GM18505 (cell line): ENCODE results near the gene SMAD6.

Source experiments
- ATAC-seq: cut with Tn5 transposase; IDR thresholded peaks from one replicate; pipeline ENCODE4 v1.9.1; 2021; ENCODE audit not compliant: unreplicated experiment
- POLR2A ChIP-seq: IDR thresholded peaks from 4 replicates; pipeline ENCODE4 v1.6.1; 2011; ENCODE audit warnings: borderline replicate concordance; ENCODE audit not compliant: insufficient read depth, insufficient read length; ENCODE audit errors: extremely low read depth

SMAD6 gene

DNA sequence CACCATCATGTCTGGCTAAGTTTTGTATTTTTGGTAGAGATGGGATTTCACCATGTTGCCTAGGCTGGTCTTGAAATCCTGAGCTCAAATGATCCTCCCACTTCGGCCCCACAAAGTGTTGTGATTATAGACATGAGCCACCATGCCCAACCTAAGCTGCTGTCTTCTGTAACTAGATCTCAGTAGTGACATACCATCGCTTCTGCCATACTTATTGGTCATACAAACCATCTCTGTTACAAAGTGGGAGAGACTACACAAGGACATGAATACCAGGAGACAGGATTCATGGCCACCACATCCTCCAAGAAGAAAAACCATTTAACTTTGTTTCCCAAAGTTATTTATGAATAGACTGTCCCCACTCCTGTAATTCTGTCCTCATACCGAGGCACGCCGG lies 81.3 kb downstream of the SMAD6 start:
- TF ChIP-seq POLR2A = no peak
- no peak for ATAC-seq

DNA sequence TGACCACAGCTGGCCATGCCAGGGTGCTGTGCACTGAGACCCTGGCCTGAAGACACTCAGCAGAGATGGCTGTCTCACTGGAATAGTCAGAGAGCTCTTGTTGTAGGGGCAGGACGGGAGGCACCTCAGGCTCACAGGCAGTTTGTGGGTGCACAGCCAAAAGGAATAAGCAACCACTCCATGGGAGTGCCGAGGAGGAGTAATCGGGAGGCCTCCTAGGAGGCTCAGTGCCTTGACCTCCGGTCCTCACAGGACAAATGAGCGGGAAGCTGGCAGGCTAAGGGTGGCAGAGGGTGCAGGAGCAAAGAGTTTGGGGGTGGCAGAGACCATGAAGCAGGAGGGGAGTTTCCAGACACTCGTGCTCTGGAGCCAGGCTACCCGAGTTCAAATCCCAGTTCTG lies 81.7 kb downstream of the SMAD6 start:
- TF ChIP-seq POLR2A = no peak

DNA sequence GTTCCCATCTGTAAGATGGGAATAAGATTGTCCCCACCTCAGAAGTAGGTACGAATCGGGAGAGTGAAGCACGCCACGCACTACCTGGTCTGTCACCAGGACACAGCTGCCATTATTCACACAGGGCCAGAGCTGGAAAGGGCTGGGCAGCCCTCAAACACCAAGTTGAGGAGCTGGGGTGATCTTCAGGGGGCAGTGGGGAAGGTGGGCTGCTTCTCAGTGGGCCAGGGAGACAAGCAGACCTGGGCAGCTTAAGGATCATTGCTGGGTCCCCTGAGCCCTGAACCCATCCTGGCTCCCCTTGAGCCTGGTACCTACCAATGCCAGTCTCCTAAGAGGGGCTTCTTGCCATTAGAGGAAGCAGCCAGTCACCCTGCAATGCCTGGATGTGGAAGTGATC lies 82.1 kb downstream of the SMAD6 start:
- TF ChIP-seq POLR2A = no peak
- no peak for ATAC-seq

More for the DNA sequence above, 81.7 kb downstream of the SMAD6 start:
- no peak for ATAC-seq

DNA sequence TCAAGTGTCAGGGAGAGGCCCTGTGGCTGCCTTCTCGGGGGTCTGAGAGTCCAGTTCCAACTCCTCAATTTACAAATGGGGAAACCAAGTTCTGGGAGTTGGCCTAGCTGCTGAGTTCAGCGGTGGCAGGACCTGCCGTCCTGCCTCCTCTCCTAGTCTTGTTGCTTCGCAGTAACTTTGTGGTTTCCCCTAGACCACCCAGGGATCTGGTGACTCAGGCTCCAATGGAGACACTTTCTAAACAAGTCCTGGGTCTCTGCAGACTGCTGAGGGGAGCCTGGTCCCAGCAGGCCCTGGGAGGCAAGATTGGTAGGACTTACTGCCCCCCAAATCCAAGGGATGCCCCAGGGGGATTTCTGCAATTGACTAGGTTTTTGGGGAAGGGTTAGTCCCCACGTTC lies 83.6 kb downstream of the SMAD6 start:
- no peak for ATAC-seq

DNA sequence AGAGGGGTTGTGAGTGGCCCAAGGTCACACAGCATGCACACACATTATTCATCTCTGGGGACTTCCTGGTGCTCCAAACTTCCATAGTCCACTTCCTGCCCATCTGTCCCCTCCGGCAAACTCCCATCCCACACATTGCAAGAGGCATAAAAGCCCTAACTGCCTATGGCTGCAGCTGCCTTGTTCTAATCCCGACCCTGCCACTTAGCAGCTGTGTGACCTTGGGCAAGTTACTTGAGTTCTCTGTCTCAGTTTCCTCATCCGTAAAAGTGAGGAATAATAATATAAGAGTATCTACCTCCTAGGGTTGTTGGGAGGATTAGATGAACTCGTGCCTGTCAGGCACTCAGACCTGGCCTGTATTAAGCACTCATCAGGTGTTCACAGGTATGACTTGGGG lies 84.2 kb downstream of the SMAD6 start:
- no peak for TF ChIP-seq POLR2A
- ATAC-seq = no peak

More for the DNA sequence above, 83.6 kb downstream of the SMAD6 start:
- TF ChIP-seq POLR2A = no peak

DNA sequence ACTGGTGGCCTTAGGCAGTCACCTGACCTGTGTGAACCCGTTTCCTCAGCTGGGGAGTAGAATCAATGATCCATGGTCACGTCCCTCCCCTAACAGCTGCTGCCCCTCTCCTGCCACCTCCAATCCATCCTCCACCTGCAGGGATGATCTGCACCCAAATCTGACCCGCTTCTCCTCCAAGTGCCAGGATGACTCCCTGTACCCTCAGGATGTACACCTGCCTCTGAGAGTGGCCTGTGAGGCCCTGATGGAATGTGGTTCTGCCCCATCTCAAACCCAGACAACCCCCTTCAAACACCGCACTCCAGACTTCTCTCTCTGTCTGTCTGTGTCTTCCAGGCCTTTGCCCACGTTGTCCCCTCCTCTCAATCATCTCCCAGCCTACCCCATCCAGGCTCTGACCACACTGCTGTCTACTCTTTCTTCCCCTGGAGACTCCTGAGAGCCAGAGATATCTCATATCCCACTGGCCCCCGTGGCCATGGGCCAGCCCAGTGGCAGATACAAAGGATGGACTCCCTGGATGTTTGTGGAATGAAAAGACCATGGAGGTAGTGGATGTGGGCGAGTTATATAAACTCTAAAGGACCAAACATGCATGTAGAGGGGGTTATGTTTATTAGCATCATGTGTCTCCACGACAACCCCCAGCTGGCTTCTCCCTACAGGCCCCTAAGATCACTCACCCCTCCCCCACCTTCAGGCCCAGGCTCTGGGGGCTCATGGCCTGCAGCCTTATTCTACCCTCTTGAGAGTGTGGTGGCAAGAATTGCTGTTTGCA lies 84.9 kb downstream of the SMAD6 start:
- no peak for TF ChIP-seq POLR2A
- no peak for ATAC-seq

DNA sequence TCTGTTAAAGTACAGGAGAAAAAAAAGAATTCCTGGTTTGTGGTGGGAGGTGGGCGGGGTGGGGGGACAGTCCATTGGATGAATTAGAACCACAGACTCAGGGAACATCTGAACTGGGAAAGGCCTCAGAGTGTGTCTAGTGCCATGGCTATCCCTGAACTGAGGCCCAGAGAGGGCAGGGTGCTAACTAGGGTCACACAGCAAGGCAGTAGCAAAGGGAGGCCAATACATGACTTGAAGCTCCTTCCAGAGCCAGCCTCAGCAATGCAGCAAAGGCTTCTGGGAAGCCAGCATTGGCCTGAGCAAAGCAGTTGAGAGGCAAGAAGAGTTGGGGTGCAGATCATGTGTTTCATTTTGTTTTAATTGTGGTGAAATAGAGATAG lies 85.4 kb downstream of the SMAD6 start:
- no peak for TF ChIP-seq POLR2A
- ATAC-seq = no peak

DNA sequence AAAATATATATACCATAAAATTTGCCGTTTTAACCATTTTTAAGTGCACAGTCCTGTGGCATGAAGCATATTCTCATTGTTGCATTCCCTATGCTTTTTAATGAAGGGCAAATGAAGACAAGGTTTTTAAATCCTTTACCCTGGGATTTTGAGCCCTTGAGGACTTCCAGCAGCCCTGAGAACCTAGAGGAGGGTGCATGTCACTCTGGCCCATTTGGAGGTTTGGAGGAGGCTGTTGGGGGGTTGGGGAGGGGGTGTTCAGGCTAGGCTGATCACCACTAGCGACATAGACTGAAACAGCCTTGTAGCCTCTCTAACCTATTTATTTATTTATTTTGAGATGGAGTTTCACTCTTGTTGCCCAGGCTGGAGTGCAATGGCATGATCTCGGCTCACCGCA lies 86.0 kb downstream of the SMAD6 start:
- TF ChIP-seq POLR2A = no peak
- ATAC-seq = no peak

DNA sequence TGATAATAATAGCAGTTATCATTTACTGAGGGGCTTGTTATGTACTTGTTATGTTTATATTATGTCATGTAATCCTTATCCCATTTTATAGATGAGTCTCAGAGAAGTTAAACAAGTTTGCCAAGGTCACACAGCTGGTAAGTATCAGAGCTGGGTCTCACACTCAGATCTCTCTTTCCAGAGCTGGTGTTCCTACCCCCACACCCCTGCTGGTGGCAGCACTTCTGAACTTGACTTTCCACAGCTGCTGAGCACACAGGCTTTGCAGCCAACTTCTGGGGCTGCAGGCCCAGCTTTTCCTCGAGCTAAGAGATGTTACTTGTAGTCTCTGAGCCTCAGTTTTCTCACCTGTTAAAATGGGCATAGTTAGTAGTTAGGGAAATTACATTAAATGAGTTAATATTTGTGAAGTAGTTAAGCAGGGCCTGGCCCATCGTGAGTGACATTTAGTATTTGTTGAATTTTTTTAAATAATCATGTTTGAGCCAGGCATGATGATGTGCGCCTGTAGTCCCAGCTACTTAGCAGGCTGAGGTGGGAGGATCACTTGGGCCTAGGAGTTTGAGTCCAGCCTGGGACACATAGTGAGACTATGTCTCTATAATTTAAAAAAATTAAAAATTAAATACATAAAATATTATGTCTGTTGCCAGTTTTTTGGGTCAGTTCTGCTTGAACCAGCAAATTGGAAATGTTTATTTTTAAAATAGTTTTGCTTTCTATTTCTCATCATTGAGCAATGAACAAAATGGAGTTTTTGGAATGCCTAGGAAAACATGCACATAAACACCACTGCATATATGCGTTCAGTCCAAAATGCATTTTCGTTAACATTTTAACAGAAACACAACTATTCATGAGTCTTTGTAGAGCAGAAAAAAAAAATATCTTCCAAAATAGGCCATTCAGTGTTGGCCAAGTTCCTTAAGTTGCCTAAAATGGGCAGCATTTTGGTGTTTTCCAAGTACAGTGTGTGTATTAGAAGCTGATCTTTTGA lies 87.3 kb downstream of the SMAD6 start:
- ATAC-seq = no peak
- TF ChIP-seq POLR2A = no peak

DNA sequence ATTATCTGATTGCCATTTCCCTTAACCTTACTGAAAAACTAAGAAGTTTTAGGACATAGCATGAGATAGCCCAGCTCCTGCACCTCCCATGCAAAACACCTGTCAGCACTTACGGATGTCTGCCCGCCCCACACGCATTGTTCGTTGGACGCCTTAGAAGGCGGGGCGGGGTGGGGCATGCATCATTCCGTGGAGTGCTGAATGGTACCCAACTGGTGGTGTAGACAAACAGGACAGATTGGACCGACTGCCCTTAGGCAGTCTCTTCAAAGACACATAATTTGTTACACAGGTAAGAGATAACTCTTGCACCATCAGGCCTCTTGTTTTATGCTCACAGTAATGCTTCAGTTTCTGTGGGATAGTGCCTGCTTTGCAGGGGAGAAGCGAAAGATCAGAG lies 93.8 kb downstream of the SMAD6 start:
- TF ChIP-seq POLR2A = no peak

GRCh38 chr15:66796343-66796742 lies 94.3 kb downstream of the SMAD6 start:
- no peak for ATAC-seq
- no peak for TF ChIP-seq POLR2A

More for the DNA sequence above, 93.8 kb downstream of the SMAD6 start:
- ATAC-seq = no peak

DNA sequence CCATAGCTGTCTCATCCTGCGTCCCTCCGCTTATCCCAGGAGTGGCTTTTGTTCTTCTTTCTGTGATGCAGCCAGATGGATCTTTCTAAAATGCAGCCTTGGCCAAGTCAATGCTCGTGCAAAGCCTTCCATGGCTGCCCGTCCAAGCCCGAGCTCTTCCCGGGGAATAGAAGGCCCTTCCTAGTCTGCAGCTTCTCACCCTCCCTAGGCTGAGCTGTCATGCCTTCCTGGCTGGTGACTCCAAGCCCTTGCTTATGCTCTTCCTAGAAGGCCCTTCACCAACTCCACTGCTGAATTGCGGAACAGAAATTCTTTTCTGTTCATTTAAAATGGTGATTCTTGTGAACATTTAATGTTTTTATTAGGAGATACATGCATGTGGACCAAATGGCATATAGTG lies 95.9 kb downstream of the SMAD6 start:
- ATAC-seq = no peak
- no peak for TF ChIP-seq POLR2A

DNA sequence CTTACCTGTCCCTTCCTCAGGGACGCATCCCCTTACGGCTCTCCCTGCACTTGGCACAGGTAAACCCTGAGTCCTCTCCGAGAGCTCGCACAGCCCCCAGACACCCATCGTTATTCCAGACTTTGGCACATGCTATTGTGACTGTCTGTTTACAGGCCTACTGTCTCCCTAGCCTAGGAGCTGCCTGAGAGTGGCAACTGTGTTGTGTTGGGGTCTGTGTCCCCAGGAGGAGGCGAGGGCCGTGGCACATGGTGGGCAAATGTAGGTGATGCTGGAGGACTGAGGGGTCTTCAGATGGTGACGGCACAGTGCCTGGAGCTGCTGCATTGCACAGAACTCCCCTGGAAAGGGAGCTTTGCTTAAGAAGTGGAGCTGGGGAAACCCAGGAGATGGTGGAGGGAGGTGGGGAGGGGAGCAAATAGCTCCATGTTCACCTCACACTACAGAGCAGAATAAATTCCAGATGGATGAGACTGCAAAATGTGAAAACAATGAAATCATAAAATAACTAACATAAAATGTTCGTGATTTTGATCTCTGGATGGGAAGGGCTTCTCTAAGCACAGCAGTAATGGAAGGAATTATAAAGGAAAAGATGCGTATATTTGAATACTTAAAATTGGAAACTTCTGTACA lies 96.5 kb downstream of the SMAD6 start:
- ATAC-seq = no peak
- TF ChIP-seq POLR2A = no peak
